HepG2 (cell line): ENCODE measurements around the gene BCAS3. TPM values are rescaled to one million over a fixed set of nuclear protein-coding genes. Genes with fewer than 3 reads are reported as not detected.

ENCODE experiments used
- HNF4G ChIP-seq, 2 experiments: sonication (generic) in 1 of 2; formaldehyde crosslinking in 1 of 2; IDR thresholded peaks; 2 replicates each; pipeline versions ENCODE4 v1.4.0 to v1.6.1; 2011 to 2020; ENCODE audit warnings: borderline replicate concordance in 2 of 2, low read depth in 2 of 2, mild to moderate bottlenecking in 2 of 2, low read length in 1 of 2, missing genetic modification reagents in 1 of 2, moderate library complexity in 1 of 2
- KDM6A ChIP-seq: IDR thresholded peaks from 2 replicates; pipeline ENCODE4 v1.6.1; 2016; ENCODE audit warnings: low read depth
- NCOA2 ChIP-seq: sonication (generic); formaldehyde crosslinking; IDR thresholded peaks from 2 replicates; pipeline ENCODE4 v1.8.0; 2022; ENCODE audit warnings: inconsistent platforms
- NFE2L1 ChIP-seq: sonication (generic); formaldehyde crosslinking; IDR thresholded peaks from 2 replicates; pipeline ENCODE4 v1.4.0; 2020; ENCODE audit warnings: missing genetic modification reagents, mild to moderate bottlenecking, borderline replicate concordance
- PRMT3 ChIP-seq: sonication (generic); formaldehyde crosslinking; IDR thresholded peaks from 2 replicates; pipeline ENCODE4 v1.8.1; 2022; ENCODE audit warnings: low read depth, mild to moderate bottlenecking, moderate library complexity, missing genetic modification reagents, borderline replicate concordance
- SATB2 ChIP-seq: sonication (generic); formaldehyde crosslinking; IDR thresholded peaks from 2 replicates; pipeline ENCODE4 v1.5.0; 2020; ENCODE audit warnings: missing genetic modification reagents
- SETDB1 ChIP-seq: sonication (generic); formaldehyde crosslinking; IDR thresholded peaks from 2 replicates; pipeline ENCODE4 v1.5.1; 2020; ENCODE audit warnings: missing genetic modification reagents, mild to moderate bottlenecking, borderline replicate concordance
- SP140L ChIP-seq: sonication (generic); formaldehyde crosslinking; IDR thresholded peaks from 2 replicates; pipeline ENCODE4 v1.4.0; 2020; ENCODE audit warnings: missing genetic modification reagents, borderline replicate concordance
- TBX2 ChIP-seq: sonication (generic); formaldehyde crosslinking; IDR thresholded peaks from 2 replicates; pipeline ENCODE4 v1.5.0; 2020; ENCODE audit warnings: missing genetic modification reagents, mild to moderate bottlenecking, borderline replicate concordance
- ZNF670 ChIP-seq: sonication (generic); formaldehyde crosslinking; IDR thresholded peaks from 2 replicates; pipeline ENCODE4 v1.8.0; 2022; ENCODE audit warnings: mild to moderate bottlenecking, missing genetic modification reagents, borderline replicate concordance
- ZNF724P ChIP-seq: sonication (generic); formaldehyde crosslinking; IDR thresholded peaks from 2 replicates; pipeline ENCODE4 v1.8.0; 2022; ENCODE audit warnings: missing genetic modification reagents, borderline replicate concordance
- ZNF780A ChIP-seq: sonication (generic); formaldehyde crosslinking; IDR thresholded peaks from 2 replicates; pipeline ENCODE4 v1.8.0; 2022; ENCODE audit warnings: mild to moderate bottlenecking, missing genetic modification reagents, moderate library complexity
- polyA plus RNA-seq, 8 experiments: library from polyadenylated mRNA; depleted of rRNA in 3 of 8; stranded (reverse) in 7 of 8; unstranded in 1 of 8; fragments of >200 nt; fragmentation: Illumina TruSeq in 4 of 8; extraction: Trizol in 4 of 8; gene quantifications; 2 replicates each; pipeline versions ENCODE4 v1.2.1 to v1.2.3, GENCODE V29; 2011 to 2016; ENCODE audit warnings: low read depth in 4 of 8, missing spikeins in 1 of 8, mixed read lengths in 1 of 8; ENCODE audit not compliant: insufficient read depth in 1 of 8
- total RNA-seq, 5 experiments: library from RNA; depleted of rRNA; stranded (reverse); fragments of >200 nt; fragmentation: Illumina TruSeq; extraction: Trizol; gene quantifications; 2 replicates each; pipeline ENCODE4 v1.2.3, GENCODE V29; 2016; ENCODE audit warnings: low read depth in 1 of 5
- TF ChIP-seq, protein P1 (sequence below): sonication (generic); formaldehyde crosslinking; IDR thresholded peaks from 2 replicates; pipeline ENCODE4 v1.4.0; 2020; ENCODE audit warnings: mild to moderate bottlenecking, missing genetic modification reagents, borderline replicate concordance
- TF ChIP-seq, protein P2 (sequence below): sonication (generic); formaldehyde crosslinking; IDR thresholded peaks from 2 replicates; pipeline ENCODE4 v1.5.0; 2020; ENCODE audit warnings: missing genetic modification reagents
- TF ChIP-seq, protein P3 (sequence below): sonication (generic); formaldehyde crosslinking; IDR thresholded peaks from 2 replicates; pipeline ENCODE4 v1.9.0; 2021; ENCODE audit warnings: missing genetic modification reagents, mild to moderate bottlenecking, borderline replicate concordance
- TF ChIP-seq, protein P4 (sequence below): sonication (generic); formaldehyde crosslinking; IDR thresholded peaks from 2 replicates; pipeline ENCODE4 v1.8.1; 2022; ENCODE audit warnings: low read depth, mild to moderate bottlenecking, missing genetic modification reagents
- TF ChIP-seq, protein P5 (sequence below): sonication (generic); formaldehyde crosslinking; IDR thresholded peaks from 2 replicates; pipeline ENCODE4 v1.5.1; 2020; ENCODE audit warnings: mild to moderate bottlenecking, missing genetic modification reagents, moderate library complexity

Gene BCAS3
- total and polyA plus RNA-seq, 2 of the 13 experiments (the other 11 are each of a cell fraction or from before 2014, with no cell fraction given), result 10.7 to 11.2 TPM

DNA sequence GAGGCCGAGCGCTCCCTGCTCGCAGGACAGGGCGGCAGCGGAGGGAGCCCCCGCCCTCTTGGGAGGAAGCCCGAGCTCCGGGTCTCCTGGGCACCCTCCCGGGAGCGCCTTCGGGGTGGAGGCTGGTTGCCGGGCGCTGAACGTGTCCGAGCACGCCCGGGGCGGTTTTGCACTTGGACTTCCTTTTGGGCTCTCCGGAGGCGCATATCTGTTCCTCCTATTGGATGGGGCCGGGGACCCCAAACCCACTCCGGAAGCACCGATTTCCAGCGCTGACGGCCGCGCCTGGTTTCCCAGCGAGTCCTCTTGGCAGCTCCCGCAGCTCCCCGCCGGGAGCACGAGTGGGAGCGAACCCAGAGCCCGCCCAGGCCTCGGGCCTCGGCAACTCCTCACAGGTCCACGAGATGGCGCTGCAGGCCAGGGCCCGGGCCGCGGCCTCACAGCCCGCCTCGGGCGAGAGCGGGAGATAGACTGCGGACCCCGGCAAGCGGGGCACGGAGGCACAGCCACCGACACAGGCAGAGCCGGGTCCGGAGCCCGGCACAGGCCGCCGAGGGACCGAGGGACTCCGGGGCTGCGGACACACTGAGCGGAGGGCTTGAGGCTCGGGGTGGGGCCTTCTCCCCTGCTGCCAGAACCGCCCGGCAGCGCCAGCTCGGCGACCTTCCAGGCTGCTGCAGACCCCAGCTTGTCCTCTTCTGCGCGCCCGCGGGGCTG lies 734.6 kb downstream of the BCAS3 start (continued):
- TF ChIP-seq, protein P1, sequence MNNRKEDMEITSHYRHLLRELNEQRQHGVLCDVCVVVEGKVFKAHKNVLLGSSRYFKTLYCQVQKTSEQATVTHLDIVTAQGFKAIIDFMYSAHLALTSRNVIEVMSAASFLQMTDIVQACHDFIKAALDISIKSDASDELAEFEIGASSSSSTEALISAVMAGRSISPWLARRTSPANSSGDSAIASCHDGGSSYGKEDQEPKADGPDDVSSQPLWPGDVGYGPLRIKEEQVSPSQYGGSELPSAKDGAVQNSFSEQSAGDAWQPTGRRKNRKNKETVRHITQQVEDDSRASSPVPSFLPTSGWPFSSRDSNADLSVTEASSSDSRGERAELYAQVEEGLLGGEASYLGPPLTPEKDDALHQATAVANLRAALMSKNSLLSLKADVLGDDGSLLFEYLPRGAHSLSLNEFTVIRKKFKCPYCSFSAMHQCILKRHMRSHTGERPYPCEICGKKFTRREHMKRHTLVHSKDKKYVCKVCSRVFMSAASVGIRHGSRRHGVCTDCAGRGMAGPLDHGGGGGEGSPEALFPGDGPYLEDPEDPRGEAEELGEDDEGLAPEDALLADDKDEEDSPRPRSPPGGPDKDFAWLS, result peak; percentile 49; the same call in 1 of the 2 replicates
- TF ChIP-seq, protein P2, sequence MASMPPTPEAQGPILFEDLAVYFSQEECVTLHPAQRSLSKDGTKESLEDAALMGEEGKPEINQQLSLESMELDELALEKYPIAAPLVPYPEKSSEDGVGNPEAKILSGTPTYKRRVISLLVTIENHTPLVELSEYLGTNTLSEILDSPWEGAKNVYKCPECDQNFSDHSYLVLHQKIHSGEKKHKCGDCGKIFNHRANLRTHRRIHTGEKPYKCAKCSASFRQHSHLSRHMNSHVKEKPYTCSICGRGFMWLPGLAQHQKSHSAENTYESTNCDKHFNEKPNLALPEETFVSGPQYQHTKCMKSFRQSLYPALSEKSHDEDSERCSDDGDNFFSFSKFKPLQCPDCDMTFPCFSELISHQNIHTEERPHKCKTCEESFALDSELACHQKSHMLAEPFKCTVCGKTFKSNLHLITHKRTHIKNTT (CRISPR knock-in tag), result no peak
- peak; percentile 77 for TF ChIP-seq ZNF780A (CRISPR knock-in tag)
- TF ChIP-seq PRMT3 (CRISPR knock-in tag), result peak; percentile 35; the same call in 1 of the 2 replicates
- TF ChIP-seq SP140L (CRISPR knock-in tag), result 0 out of 2 replicates have a peak, but pooled peaks have one; percentile 70
- TF ChIP-seq, protein P3, sequence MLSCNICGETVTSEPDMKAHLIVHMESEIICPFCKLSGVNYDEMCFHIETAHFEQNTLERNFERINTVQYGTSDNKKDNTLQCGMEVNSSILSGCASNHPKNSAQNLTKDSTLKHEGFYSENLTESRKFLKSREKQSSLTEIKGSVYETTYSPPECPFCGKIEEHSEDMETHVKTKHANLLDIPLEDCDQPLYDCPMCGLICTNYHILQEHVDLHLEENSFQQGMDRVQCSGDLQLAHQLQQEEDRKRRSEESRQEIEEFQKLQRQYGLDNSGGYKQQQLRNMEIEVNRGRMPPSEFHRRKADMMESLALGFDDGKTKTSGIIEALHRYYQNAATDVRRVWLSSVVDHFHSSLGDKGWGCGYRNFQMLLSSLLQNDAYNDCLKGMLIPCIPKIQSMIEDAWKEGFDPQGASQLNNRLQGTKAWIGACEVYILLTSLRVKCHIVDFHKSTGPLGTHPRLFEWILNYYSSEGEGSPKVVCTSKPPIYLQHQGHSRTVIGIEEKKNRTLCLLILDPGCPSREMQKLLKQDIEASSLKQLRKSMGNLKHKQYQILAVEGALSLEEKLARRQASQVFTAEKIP (CRISPR knock-in tag), result no peak
- TF ChIP-seq ZNF724P (CRISPR knock-in tag), result 0 out of 2 replicates have a peak, but pooled peaks have one; percentile 15
- no peak for TF ChIP-seq HNF4G (IDR thresholded peaks at IDR 0.05; ENCODE audit: borderline replicate concordance, low read depth, low read length)
- peak; percentile 62; the same call in 1 of the 2 replicates for TF ChIP-seq HNF4G (CRISPR knock-in tag; IDR thresholded peaks at IDR 0.05; ENCODE audit: borderline replicate concordance, low read depth)
- TF ChIP-seq, protein P4, sequence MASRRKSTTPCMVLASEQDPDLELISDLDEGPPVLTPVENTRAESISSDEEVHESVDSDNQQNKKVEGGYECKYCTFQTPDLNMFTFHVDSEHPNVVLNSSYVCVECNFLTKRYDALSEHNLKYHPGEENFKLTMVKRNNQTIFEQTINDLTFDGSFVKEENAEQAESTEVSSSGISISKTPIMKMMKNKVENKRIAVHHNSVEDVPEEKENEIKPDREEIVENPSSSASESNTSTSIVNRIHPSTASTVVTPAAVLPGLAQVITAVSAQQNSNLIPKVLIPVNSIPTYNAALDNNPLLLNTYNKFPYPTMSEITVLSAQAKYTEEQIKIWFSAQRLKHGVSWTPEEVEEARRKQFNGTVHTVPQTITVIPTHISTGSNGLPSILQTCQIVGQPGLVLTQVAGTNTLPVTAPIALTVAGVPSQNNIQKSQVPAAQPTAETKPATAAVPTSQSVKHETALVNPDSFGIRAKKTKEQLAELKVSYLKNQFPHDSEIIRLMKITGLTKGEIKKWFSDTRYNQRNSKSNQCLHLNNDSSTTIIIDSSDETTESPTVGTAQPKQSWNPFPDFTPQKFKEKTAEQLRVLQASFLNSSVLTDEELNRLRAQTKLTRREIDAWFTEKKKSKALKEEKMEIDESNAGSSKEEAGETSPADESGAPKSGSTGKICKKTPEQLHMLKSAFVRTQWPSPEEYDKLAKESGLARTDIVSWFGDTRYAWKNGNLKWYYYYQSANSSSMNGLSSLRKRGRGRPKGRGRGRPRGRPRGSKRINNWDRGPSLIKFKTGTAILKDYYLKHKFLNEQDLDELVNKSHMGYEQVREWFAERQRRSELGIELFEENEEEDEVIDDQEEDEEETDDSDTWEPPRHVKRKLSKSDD (CRISPR knock-in tag), result peak; percentile 81
- TF ChIP-seq TBX2, result peak; percentile 86
- TF ChIP-seq SATB2 (CRISPR knock-in tag), result peak; percentile 73; the same call in 1 of the 2 replicates
- no peak for TF ChIP-seq SETDB1 (CRISPR knock-in tag)
- TF ChIP-seq KDM6A (CRISPR knock-in tag), result no peak
- no peak for TF ChIP-seq NFE2L1
- TF ChIP-seq ZNF670 (CRISPR knock-in tag), result peak; percentile 13; the same call in 1 of the 2 replicates
- TF ChIP-seq, protein P5, sequence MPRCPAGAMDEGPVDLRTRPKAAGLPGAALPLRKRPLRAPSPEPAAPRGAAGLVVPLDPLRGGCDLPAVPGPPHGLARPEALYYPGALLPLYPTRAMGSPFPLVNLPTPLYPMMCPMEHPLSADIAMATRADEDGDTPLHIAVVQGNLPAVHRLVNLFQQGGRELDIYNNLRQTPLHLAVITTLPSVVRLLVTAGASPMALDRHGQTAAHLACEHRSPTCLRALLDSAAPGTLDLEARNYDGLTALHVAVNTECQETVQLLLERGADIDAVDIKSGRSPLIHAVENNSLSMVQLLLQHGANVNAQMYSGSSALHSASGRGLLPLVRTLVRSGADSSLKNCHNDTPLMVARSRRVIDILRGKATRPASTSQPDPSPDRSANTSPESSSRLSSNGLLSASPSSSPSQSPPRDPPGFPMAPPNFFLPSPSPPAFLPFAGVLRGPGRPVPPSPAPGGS (CRISPR knock-in tag), result peak; percentile 93
- peak; percentile 57; the same call in 1 of the 2 replicates for TF ChIP-seq NCOA2 (CRISPR knock-in tag)
